Ovary (tissue), 9 donors: ENCODE data around the gene RPL36. TPM values are rescaled to one million over a fixed set of nuclear protein-coding genes. Genes with fewer than 3 reads are reported as not detected.
"Not testable (repeated sequence)": the region's sequence is repeated elsewhere in the genome, so short reads cannot be mapped to it uniquely, and the experiment has no call there.

ENCODE experiments used
- DNase-seq, 5 donors: peaks; one replicate each; pipeline ENCODE4 v3.0.0-alpha.2; 2019 to 2020
- H3K27ac ChIP-seq, 2 donors: fragments of 200-600 bp; one replicate each; pipeline versions ENCODE4 v1.5.1 to v1.8.0; 2019 to 2022
- H3K27me3 ChIP-seq: fragments of 200-600 bp; one replicate; pipeline ENCODE4 v1.8.0; 2022
- H3K36me3 ChIP-seq: fragments of 200-600 bp; sonication (generic); one replicate; pipeline ENCODE4 v1.5.1; 2019
- H3K4me1 ChIP-seq: one replicate; pipeline ENCODE4 v1.8.1; 2013; ENCODE audit warnings: mild to moderate bottlenecking, moderate library complexity; ENCODE audit not compliant: insufficient read depth
- H3K4me3 ChIP-seq: fragments of 200-600 bp; sonication (generic); one replicate; pipeline ENCODE4 v1.5.1; 2017
- H3K9me3 ChIP-seq, 2 donors: fragments of 200-600 bp in 1 of 2; sonication (generic) in 1 of 2; one replicate each; pipeline versions ENCODE4 v1.5.1 to v1.8.1; 2013 to 2019; ENCODE audit warnings: mild to moderate bottlenecking in 1 of 2, moderate library complexity in 1 of 2
- CTCF ChIP-seq, 3 donors: fragments of 450-650 bp in 2 of 3; fragments of 200-600 bp in 1 of 3; IDR thresholded peaks; one replicate each; pipeline versions ENCODE4 v1.5.1 to v1.8.0; 2016 to 2022; ENCODE audit warnings: antibody characterized with exemption in 3 of 3, mild to moderate bottlenecking in 1 of 3
- EP300 ChIP-seq: sonication (generic); formaldehyde crosslinking; IDR thresholded peaks from one replicate; pipeline ENCODE4 v1.6.1; 2017; ENCODE audit warnings: antibody characterized with exemption
- POLR2A ChIP-seq: fragments of 450-650 bp; IDR thresholded peaks from one replicate; pipeline ENCODE4 v1.6.1; 2017; ENCODE audit warnings: antibody characterized with exemption, mild to moderate bottlenecking, moderate library complexity
- WGBS, 3 donors: extraction: QIAGEN DNeasy Blood & Tissue Kit in 1 of 3; methylation state at CpG; one replicate each; pipeline versions ENCODE4 v1.1.5 to v1.1.7; 2013 to 2017; 5-methylcytosine and 5-hydroxymethylcytosine counted together
- intact Hi-C, 4 donors: fragments of 100-400 bp; cut with DNase I; formaldehyde crosslinking; loops; one replicate each; pipeline versions ENCODE4 v1.11.0 to v1.15.1; 2022 to 2023
- polyA plus RNA-seq, 2 donors: library from polyadenylated mRNA; stranded (reverse); fragments of 200-250 nt in 1 of 2; fragments of 350-450 nt in 1 of 2; fragmentation: Illumina TruSeq in 1 of 2; extraction: RNeasy Lipid Tissue Mini Kit (QIAGEN cat#74804) in 1 of 2; gene quantifications; one replicate each; pipeline ENCODE4 v1.2.3, GENCODE V29; 2013 to 2014
- total RNA-seq, 7 donors: library from RNA; depleted of rRNA in 2 of 7; stranded (reverse); fragments of >200 nt in 2 of 7; fragmentation: NEBNext Ultra II Directional in 3 of 7; extraction: Animal tissue kit (Norgen Biotek cat#: 25700) in 3 of 7; gene quantifications; one replicate each; pipeline versions ENCODE4 v1.1.0 to v1.2.4, GENCODE V29; 2016 to 2023
- donor health status: DM: no; HTN: no; CAD: no; lungs with moderate emphysema.
- donor health status: DM: no; HTN: no; CAD: no.
- donor health status: Bipolar disorder and iron deficiency.
- donor health status: DM: yes; HTN: yes; CAD: no.
- donor health status: DM: no; HTN: no; CAD: no.
- donor health status: DM: yes; HTN: yes; CAD: no.

The RPL36 gene
- total and polyA plus RNA-seq, 9 donors: 318 to 2,904 (median 1,897) TPM

- intact Hi-C loops: loop anchor here in 1 of 4 donors (10.0 kb wide), 1 partner anchor 63 kb away; the partner anchor contains the start of genes SAFB and SAFB2
- peak in 3 of 5 donors; percentile 45 to 69 (median 68) for DNase-seq
- peaks cover 14% of the 10 kb centered on the region for H3K4me1 ChIP-seq
- H3K27ac ChIP-seq: peak overlapping the region; percentile 35 to 81
- WGBS, 3 donors: 46 to 54% (median 48%) methylated on average over 62 to 76 of the region's 76 CpGs
- H3K4me3 ChIP-seq: peak overlapping the region; percentile 65
- H3K9me3 ChIP-seq: no peaks in the 10 kb centered on the region
- TF ChIP-seq EP300: no peak
- peak in 1 of 3 donors; percentile 36 for TF ChIP-seq CTCF (IDR thresholded peaks at IDR 0.05)
- no peak for TF ChIP-seq POLR2A
- H3K36me3 ChIP-seq: no peaks in the 10 kb centered on the region
- H3K27me3 ChIP-seq: no peaks in the 10 kb centered on the region
These were observed 2.5 kb upstream of the RPL36 start for GRCh38 chr19:5687360-5688198.

GRCh38 chr19:5688262-5688881 lies 1.7 kb upstream of the RPL36 start:
- H3K27ac ChIP-seq, H3K27me3 ChIP-seq, H3K4me3 ChIP-seq, H3K36me3 ChIP-seq, H3K9me3 ChIP-seq: not testable (repeated sequence)
- intact Hi-C loops: loop anchor here in 1 of 4 donors (10.0 kb wide), 1 partner anchor 64 kb away; the partner anchor contains the start of genes SAFB and SAFB2
- peak in 2 of 5 donors; percentile 24 to 47 for DNase-seq
- peaks cover 14% of the 10 kb centered on the region for H3K4me1 ChIP-seq
- WGBS, 3 donors: 87 to 93% (median 89%) methylated on average over 13 of the region's 13 CpGs

- no peaks in the 10 kb centered on the region for H3K9me3 ChIP-seq
- WGBS, 3 donors: 1 to 5% (median 2%) methylated on average over 47 to 54 of the region's 54 CpGs
- H3K4me3 ChIP-seq: peak overlapping the region; percentile 78
- intact Hi-C loops: loop anchor here in 1 of 4 donors (5.0 kb wide), 1 partner anchor 644 kb away; no protein-coding TSS in a partner anchor
- peak; percentile 75 to 86 (median 78) for DNase-seq
- peaks cover 14% of the 10 kb centered on the region for H3K4me1 ChIP-seq
- TF ChIP-seq CTCF (IDR thresholded peaks at IDR 0.05): no peak
- TF ChIP-seq POLR2A: no peak
- no peak for TF ChIP-seq EP300
- peak overlapping the region; percentile 51 to 93 for H3K27ac ChIP-seq
- H3K36me3 ChIP-seq: no peaks in the 10 kb centered on the region
- no peaks in the 10 kb centered on the region for H3K27me3 ChIP-seq
These were observed 1.1 kb downstream of the RPL36 start for GRCh38 chr19:5690955-5691821.

GRCh38 chr19:5691822-5692722 lies 2.0 kb downstream of the RPL36 start:
- Histone ChIP-seq H3K36me3 (no peaks in the 10 kb centered on the region), H3K4me1 (peaks cover 9% of the 10 kb centered on the region), H3K9me3 (no peaks in the 10 kb centered on the region), H3K4me3 (no peak overlapping the region), H3K27me3 (no peaks in the 10 kb centered on the region), H3K27ac (peak overlapping the region in 1 of 2 donors; percentile 51)
- no peak for TF ChIP-seq POLR2A
- no peak for TF ChIP-seq EP300
- TF ChIP-seq CTCF (IDR thresholded peaks at IDR 0.05): no peak
- DNase-seq: peak in 2 of 5 donors; percentile 30 to 50
- WGBS, 3 donors: 29 to 47% (median 30%) methylated on average over 36 to 42 of the region's 42 CpGs
- intact Hi-C loops: loop anchor here in 1 of 4 donors (5.0 kb wide), 1 partner anchor 645 kb away; no protein-coding TSS in a partner anchor
